ENCODE results near the gene SERTAD3. TPM values are rescaled to one million over a fixed set of nuclear protein-coding genes. Genes with fewer than 3 reads are reported as not detected.

Gene SERTAD3
- total RNA-seq, 1 donor from 2014 or later, result 25.8 TPM

GRCh38 chr19:40396886-40397567, 47.1 kb downstream of the SERTAD3 start:
- no peak overlapping the region for H3K4me3 Mint-ChIP-seq
- no peaks in the 10 kb centered on the region for H3K9me3 Mint-ChIP-seq
- no peak for DNase-seq (ENCODE audit: low read depth, low spot score)
- no peak for TF ChIP-seq CTCF (conservative IDR thresholded peaks at IDR 0.05)
- no peaks in the 10 kb centered on the region for H3K27me3 Mint-ChIP-seq (ENCODE audit: low read depth)
- H3K27ac Mint-ChIP-seq (ENCODE audit: unreplicated experiment), result no peak overlapping the region
- no peaks in the 10 kb centered on the region for H3K36me3 Mint-ChIP-seq (ENCODE audit: low read depth)
- peaks cover 8% of the 10 kb centered on the region for H3K4me1 Mint-ChIP-seq

GRCh38 chr19:40395956-40396355, 48.2 kb downstream of the SERTAD3 start:
- H3K27ac Mint-ChIP-seq (ENCODE audit: unreplicated experiment), result no peak overlapping the region
- H3K9me3 Mint-ChIP-seq, result no peaks in the 10 kb centered on the region
- H3K36me3 Mint-ChIP-seq (ENCODE audit: low read depth), result no peaks in the 10 kb centered on the region
- H3K27me3 Mint-ChIP-seq (ENCODE audit: low read depth), result no peaks in the 10 kb centered on the region
- TF ChIP-seq CTCF (conservative IDR thresholded peaks at IDR 0.05), result no peak
- no peak overlapping the region for H3K4me3 Mint-ChIP-seq
- peaks cover 8% of the 10 kb centered on the region for H3K4me1 Mint-ChIP-seq
- DNase-seq (ENCODE audit: low read depth, low spot score), result no peak

- no peak for DNase-seq (ENCODE audit: low read depth, low spot score)
- H3K4me3 Mint-ChIP-seq, result no peak overlapping the region
- H3K4me1 Mint-ChIP-seq, result peaks cover 8% of the 10 kb centered on the region
- H3K27ac Mint-ChIP-seq (ENCODE audit: unreplicated experiment), result peak overlapping the region; percentile 27
- TF ChIP-seq CTCF (conservative IDR thresholded peaks at IDR 0.05), result no peak
- H3K36me3 Mint-ChIP-seq (ENCODE audit: low read depth), result no peaks in the 10 kb centered on the region
- no peaks in the 10 kb centered on the region for H3K27me3 Mint-ChIP-seq (ENCODE audit: low read depth)
- no peaks in the 10 kb centered on the region for H3K9me3 Mint-ChIP-seq
These were observed 49.3 kb downstream of the SERTAD3 start for GRCh38 chr19:40394816-40395210.

- no peaks in the 10 kb centered on the region for H3K9me3 Mint-ChIP-seq
- no peak overlapping the region for H3K4me3 Mint-ChIP-seq
- H3K27me3 Mint-ChIP-seq (ENCODE audit: low read depth), result no peaks in the 10 kb centered on the region
- H3K27ac Mint-ChIP-seq (ENCODE audit: unreplicated experiment), result peak overlapping the region; percentile 84
- H3K4me1 Mint-ChIP-seq, result peaks cover 3% of the 10 kb centered on the region
- no peak for TF ChIP-seq CTCF (conservative IDR thresholded peaks at IDR 0.05)
- no peaks in the 10 kb centered on the region for H3K36me3 Mint-ChIP-seq (ENCODE audit: low read depth)
- no peak for DNase-seq (ENCODE audit: low read depth, low spot score)
These were observed 50.0 kb downstream of the SERTAD3 start for GRCh38 chr19:40393894-40394815.

GRCh38 chr19:40392894-40393517, 51.1 kb downstream of the SERTAD3 start:
- no peaks in the 10 kb centered on the region for H3K27me3 Mint-ChIP-seq (ENCODE audit: low read depth)
- H3K9me3 Mint-ChIP-seq, result no peaks in the 10 kb centered on the region
- peak overlapping the region; percentile 84 for H3K27ac Mint-ChIP-seq (ENCODE audit: unreplicated experiment)
- DNase-seq (ENCODE audit: low read depth, low spot score), result no peak
- TF ChIP-seq CTCF (conservative IDR thresholded peaks at IDR 0.05), result no peak
- no peaks in the 10 kb centered on the region for H3K36me3 Mint-ChIP-seq (ENCODE audit: low read depth)
- H3K4me1 Mint-ChIP-seq, result no peaks in the 10 kb centered on the region
- no peak overlapping the region for H3K4me3 Mint-ChIP-seq

Measured in neural crest cell (in vitro differentiated cells).